Esophagus muscularis mucosa (tissue), 3 donors: Measurements from ENCODE around the gene TNS1.

ENCODE experiments used
- POLR2AphosphoS5 ChIP-seq, 2 donors: sonication (generic); formaldehyde crosslinking; IDR thresholded peaks; one replicate each; pipeline ENCODE4 v1.6.1; 2017; ENCODE audit warnings: antibody characterized with exemption in 2 of 2
- TF ChIP-seq, protein P1 (sequence below), 3 experiments: fragments of 200-600 bp in 2 of 3; fragments of 450-650 bp in 1 of 3; sonication (generic) in 2 of 3; IDR thresholded peaks; one replicate each; pipeline ENCODE4 v1.5.1; 2017 to 2019; ENCODE audit warnings: antibody characterized with exemption in 3 of 3, mild to moderate bottlenecking in 2 of 3, moderate library complexity in 1 of 3

DNA sequence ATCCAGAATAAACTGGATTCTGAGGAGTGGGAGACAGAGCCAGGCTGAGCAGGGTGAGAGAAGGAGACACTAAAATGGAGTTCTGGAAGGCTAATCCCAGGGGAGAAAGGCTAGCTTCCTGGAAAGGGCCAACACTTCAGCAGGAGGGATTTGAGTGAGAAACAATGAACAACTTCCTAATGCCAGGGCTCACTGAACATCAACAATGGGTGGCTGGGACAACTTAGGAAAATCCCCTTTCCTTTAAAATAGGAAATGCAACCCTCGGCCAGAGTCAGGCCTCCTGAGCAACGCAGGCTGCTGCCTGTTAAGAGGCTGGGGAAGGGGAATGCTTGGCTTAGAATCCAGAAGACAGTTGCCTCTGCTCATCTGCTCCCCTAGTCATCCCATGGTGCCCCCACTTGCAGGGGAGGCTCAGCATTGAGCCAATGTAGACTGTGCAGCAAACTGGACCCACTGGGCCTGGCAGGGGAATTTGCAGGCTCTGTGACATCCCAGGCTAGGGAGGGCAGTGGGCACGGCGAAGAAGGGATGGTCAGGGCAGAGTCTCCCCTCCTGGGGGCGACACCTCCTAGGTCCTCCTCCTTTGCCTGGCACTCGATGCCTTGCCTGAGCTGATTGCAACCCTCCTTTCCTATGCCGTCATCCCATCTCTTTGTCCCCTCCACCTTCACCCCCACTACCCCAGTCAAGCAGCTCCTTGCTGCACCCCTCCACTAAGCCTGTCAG, 182.5 kb downstream of the TNS1 start:
- TF ChIP-seq, protein P1, sequence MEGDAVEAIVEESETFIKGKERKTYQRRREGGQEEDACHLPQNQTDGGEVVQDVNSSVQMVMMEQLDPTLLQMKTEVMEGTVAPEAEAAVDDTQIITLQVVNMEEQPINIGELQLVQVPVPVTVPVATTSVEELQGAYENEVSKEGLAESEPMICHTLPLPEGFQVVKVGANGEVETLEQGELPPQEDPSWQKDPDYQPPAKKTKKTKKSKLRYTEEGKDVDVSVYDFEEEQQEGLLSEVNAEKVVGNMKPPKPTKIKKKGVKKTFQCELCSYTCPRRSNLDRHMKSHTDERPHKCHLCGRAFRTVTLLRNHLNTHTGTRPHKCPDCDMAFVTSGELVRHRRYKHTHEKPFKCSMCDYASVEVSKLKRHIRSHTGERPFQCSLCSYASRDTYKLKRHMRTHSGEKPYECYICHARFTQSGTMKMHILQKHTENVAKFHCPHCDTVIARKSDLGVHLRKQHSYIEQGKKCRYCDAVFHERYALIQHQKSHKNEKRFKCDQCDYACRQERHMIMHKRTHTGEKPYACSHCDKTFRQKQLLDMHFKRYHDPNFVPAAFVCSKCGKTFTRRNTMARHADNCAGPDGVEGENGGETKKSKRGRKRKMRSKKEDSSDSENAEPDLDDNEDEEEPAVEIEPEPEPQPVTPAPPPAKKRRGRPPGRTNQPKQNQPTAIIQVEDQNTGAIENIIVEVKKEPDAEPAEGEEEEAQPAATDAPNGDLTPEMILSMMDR (IDR thresholded peaks at IDR 0.05): no peak
- TF ChIP-seq POLR2AphosphoS5 (IDR thresholded peaks at IDR 0.05): peak in 1 of 2 donors; percentile 19
